ENCODE results near the gene HSPA4L. TPM values are rescaled to one million over a fixed set of nuclear protein-coding genes. Genes with fewer than 3 reads are reported as not detected.

Gene HSPA4L
- total RNA-seq, 1 donor: 4.0 TPM

- Histone ChIP-seq H3K4me3 (ENCODE audit: insufficient read depth, low read length) (no peak overlapping the region), H3K4me1 (ENCODE audit: insufficient read depth, low read length) (no peaks in the 10 kb centered on the region), H3K27me3 (ENCODE audit: insufficient read depth, low read length) (no peaks in the 10 kb centered on the region), H3K36me3 (ENCODE audit: insufficient read depth, low read length) (no peaks in the 10 kb centered on the region), H2AFZ (ENCODE audit: low read length) (no peak overlapping the region), H3K27ac (ENCODE audit: low read depth, low read length) (no peak overlapping the region), H3K9me3 (ENCODE audit: low read depth, low read length) (peaks cover 7% of the 10 kb centered on the region), H3K4me2 (ENCODE audit: insufficient read depth, low read length) (no peak overlapping the region), H3K79me2 (ENCODE audit: insufficient read depth, low read length) (no peaks in the 10 kb centered on the region), H4K20me1 (ENCODE audit: insufficient read depth, low read length) (no peaks in the 10 kb centered on the region)
- no peak for DNase-seq (ENCODE audit: insufficient read length, low spot score, missing footprints)
- no peak for TF ChIP-seq CTCF (IDR thresholded peaks at IDR 0.05; ENCODE audit: extremely low read depth, low read depth, low read length)
These were observed 67.5 kb downstream of the HSPA4L start for GRCh38 chr4:127849505-127850234.

- Histone ChIP-seq H3K79me2 (ENCODE audit: insufficient read depth, low read length) (no peaks in the 10 kb centered on the region), H3K27ac (ENCODE audit: low read depth, low read length) (no peak overlapping the region), H4K20me1 (ENCODE audit: insufficient read depth, low read length) (no peaks in the 10 kb centered on the region), H3K4me2 (ENCODE audit: insufficient read depth, low read length) (no peak overlapping the region), H2AFZ (ENCODE audit: low read length) (no peak overlapping the region), H3K4me1 (ENCODE audit: insufficient read depth, low read length) (peaks cover 15% of the 10 kb centered on the region), H3K4me3 (ENCODE audit: insufficient read depth, low read length) (no peak overlapping the region), H3K27me3 (ENCODE audit: insufficient read depth, low read length) (no peaks in the 10 kb centered on the region), H3K36me3 (ENCODE audit: insufficient read depth, low read length) (no peaks in the 10 kb centered on the region), H3K9me3 (ENCODE audit: low read depth, low read length) (peaks cover 7% of the 10 kb centered on the region)
- TF ChIP-seq CTCF (IDR thresholded peaks at IDR 0.05; ENCODE audit: extremely low read depth, low read depth, low read length): no peak
- no peak for DNase-seq (ENCODE audit: insufficient read length, low spot score, missing footprints)
These were observed 70.5 kb downstream of the HSPA4L start for GRCh38 chr4:127852661-127853060.

GRCh38 chr4:127856196-127856812 lies 74.2 kb downstream of the HSPA4L start:
- no peak for TF ChIP-seq CTCF (IDR thresholded peaks at IDR 0.05; ENCODE audit: extremely low read depth, low read depth, low read length)
- Histone ChIP-seq H3K4me3 (ENCODE audit: insufficient read depth, low read length) (no peak overlapping the region), H3K27ac (ENCODE audit: low read depth, low read length) (no peak overlapping the region), H2AFZ (ENCODE audit: low read length) (no peak overlapping the region), H3K27me3 (ENCODE audit: insufficient read depth, low read length) (no peaks in the 10 kb centered on the region), H3K36me3 (ENCODE audit: insufficient read depth, low read length) (no peaks in the 10 kb centered on the region), H3K9me3 (ENCODE audit: low read depth, low read length) (no peaks in the 10 kb centered on the region), H4K20me1 (ENCODE audit: insufficient read depth, low read length) (no peaks in the 10 kb centered on the region), H3K4me1 (ENCODE audit: insufficient read depth, low read length) (peaks cover 15% of the 10 kb centered on the region), H3K79me2 (ENCODE audit: insufficient read depth, low read length) (no peaks in the 10 kb centered on the region), H3K4me2 (ENCODE audit: insufficient read depth, low read length) (peak overlapping the region; percentile 14)
- no peak for DNase-seq (ENCODE audit: insufficient read length, low spot score, missing footprints)

GRCh38 chr4:127856813-127857447 lies 74.8 kb downstream of the HSPA4L start:
- Histone ChIP-seq H3K36me3 (ENCODE audit: insufficient read depth, low read length) (no peaks in the 10 kb centered on the region), H3K4me3 (ENCODE audit: insufficient read depth, low read length) (no peak overlapping the region), H4K20me1 (ENCODE audit: insufficient read depth, low read length) (no peaks in the 10 kb centered on the region), H3K27ac (ENCODE audit: low read depth, low read length) (no peak overlapping the region), H3K4me1 (ENCODE audit: insufficient read depth, low read length) (peaks cover 15% of the 10 kb centered on the region), H2AFZ (ENCODE audit: low read length) (no peak overlapping the region), H3K27me3 (ENCODE audit: insufficient read depth, low read length) (no peaks in the 10 kb centered on the region), H3K79me2 (ENCODE audit: insufficient read depth, low read length) (no peaks in the 10 kb centered on the region), H3K9me3 (ENCODE audit: low read depth, low read length) (no peaks in the 10 kb centered on the region), H3K4me2 (ENCODE audit: insufficient read depth, low read length) (peak overlapping the region; percentile 14)
- TF ChIP-seq CTCF (IDR thresholded peaks at IDR 0.05; ENCODE audit: extremely low read depth, low read depth, low read length): no peak
- DNase-seq (ENCODE audit: insufficient read length, low spot score, missing footprints): peak; percentile 47
